ENCODE results near the gene PFKP.
A peak's percentile ranks its signal among the peaks of the same experiment; 100 is the strongest.
"Not testable (repeated sequence)": the region's sequence is repeated elsewhere in the genome, so short reads cannot be mapped to it uniquely, and the experiment has no call there.

Gene PFKP

GRCh38 chr10:3098689-3099088, 31.3 kb downstream of the PFKP start:
- DNase-seq (ENCODE audit: low read depth, low spot score), result no peak

GRCh38 chr10:3099291-3100092, 32.1 kb downstream of the PFKP start:
- no peak for DNase-seq (ENCODE audit: low read depth, low spot score)

GRCh38 chr10:3100093-3100792, 32.9 kb downstream of the PFKP start:
- DNase-seq (ENCODE audit: low read depth, low spot score), result no peak

GRCh38 chr10:3100856-3101640, 33.7 kb downstream of the PFKP start:
- DNase-seq (ENCODE audit: low read depth, low spot score), result no peak

GRCh38 chr10:3102720-3103427, 35.5 kb downstream of the PFKP start:
- DNase-seq (ENCODE audit: low read depth, low spot score), result no peak

- no peak for DNase-seq (ENCODE audit: low read depth, low spot score)
These were observed 36.3 kb downstream of the PFKP start for GRCh38 chr10:3103646-3104045.

- DNase-seq (ENCODE audit: low read depth, low spot score), result no peak
These were observed 37.0 kb downstream of the PFKP start for GRCh38 chr10:3104251-3104918.

- no peak for DNase-seq (ENCODE audit: low read depth, low spot score)
These were observed 37.8 kb downstream of the PFKP start for GRCh38 chr10:3105166-3105565.

GRCh38 chr10:3105905-3106304, 38.6 kb downstream of the PFKP start:
- DNase-seq (ENCODE audit: low read depth, low spot score), result no peak

GRCh38 chr10:3106328-3106727, 39.0 kb downstream of the PFKP start:
- not testable (repeated sequence) for DNase-seq (ENCODE audit: low read depth, low spot score)

- no peak for DNase-seq (ENCODE audit: low read depth, low spot score)
These were observed 39.6 kb downstream of the PFKP start for GRCh38 chr10:3106928-3107425.

- DNase-seq (ENCODE audit: low read depth, low spot score), result peak; percentile 87
These were observed 40.1 kb downstream of the PFKP start for GRCh38 chr10:3107426-3107961.

- no peak for DNase-seq (ENCODE audit: low read depth, low spot score)
These were observed 40.7 kb downstream of the PFKP start for GRCh38 chr10:3108033-3108432.

GRCh38 chr10:3108575-3109105, 41.3 kb downstream of the PFKP start:
- DNase-seq (ENCODE audit: low read depth, low spot score), result no peak

GRCh38 chr10:3109196-3109595, 41.8 kb downstream of the PFKP start:
- DNase-seq (ENCODE audit: low read depth, low spot score), result no peak

- no peak for DNase-seq (ENCODE audit: low read depth, low spot score)
These were observed 42.3 kb downstream of the PFKP start for GRCh38 chr10:3109633-3110032.

GRCh38 chr10:3110782-3111620, 43.7 kb downstream of the PFKP start:
- DNase-seq (ENCODE audit: low read depth, low spot score), result no peak

GRCh38 chr10:3111621-3112163, 44.3 kb downstream of the PFKP start:
- no peak for DNase-seq (ENCODE audit: low read depth, low spot score)

GRCh38 chr10:3113343-3113720, 46.0 kb downstream of the PFKP start:
- DNase-seq (ENCODE audit: low read depth, low spot score), result no peak

Data from brain pericyte (primary cell).